Ishikawa (cell line): ENCODE measurements around the gene RAPGEF6.

Source experiments
- CEBPB ChIP-seq: IDR thresholded peaks from 2 replicates; pipeline ENCODE4 v1.6.1; 2012
- CREB1 ChIP-seq: IDR thresholded peaks from 2 replicates; pipeline ENCODE4 v1.6.1; 2012; ENCODE audit warnings: low read depth
- EP300 ChIP-seq: IDR thresholded peaks from 2 replicates; pipeline ENCODE4 v1.6.1; 2012; ENCODE audit warnings: borderline replicate concordance
- FOXM1 ChIP-seq: IDR thresholded peaks from 2 replicates; pipeline ENCODE4 v1.6.1; 2012; ENCODE audit warnings: low read depth, borderline replicate concordance
- NFIC ChIP-seq: IDR thresholded peaks from 2 replicates; pipeline ENCODE4 v1.6.1; 2012
- RAD21 ChIP-seq: IDR thresholded peaks from 2 replicates; pipeline ENCODE4 v1.6.1; 2012; ENCODE audit warnings: low read depth
- TAF1 ChIP-seq: IDR thresholded peaks from 2 replicates; pipeline ENCODE4 v1.6.1; 2012; ENCODE audit warnings: low read depth, mild to moderate bottlenecking
- TCF12 ChIP-seq: IDR thresholded peaks from 2 replicates; pipeline ENCODE4 v1.6.1; 2012; ENCODE audit warnings: low read depth
- TEAD4 ChIP-seq: IDR thresholded peaks from 2 replicates; pipeline ENCODE4 v1.6.1; 2012
- YY1 ChIP-seq: IDR thresholded peaks from 2 replicates; pipeline ENCODE4 v1.6.1; 2012; ENCODE audit warnings: low read depth
- ZBTB7A ChIP-seq: IDR thresholded peaks from 2 replicates; pipeline ENCODE4 v1.6.1; 2012; ENCODE audit warnings: low read depth
- TF ChIP-seq, protein P1 (sequence below): IDR thresholded peaks from 2 replicates; pipeline ENCODE4 v1.6.1; 2012; ENCODE audit warnings: low read depth, mild to moderate bottlenecking
- TF ChIP-seq, protein P2 (sequence below): IDR thresholded peaks from 2 replicates; pipeline ENCODE4 v1.6.1; 2012
- TF ChIP-seq, protein P3 (sequence below): IDR thresholded peaks from 2 replicates; pipeline ENCODE4 v1.6.1; 2012

DNA sequence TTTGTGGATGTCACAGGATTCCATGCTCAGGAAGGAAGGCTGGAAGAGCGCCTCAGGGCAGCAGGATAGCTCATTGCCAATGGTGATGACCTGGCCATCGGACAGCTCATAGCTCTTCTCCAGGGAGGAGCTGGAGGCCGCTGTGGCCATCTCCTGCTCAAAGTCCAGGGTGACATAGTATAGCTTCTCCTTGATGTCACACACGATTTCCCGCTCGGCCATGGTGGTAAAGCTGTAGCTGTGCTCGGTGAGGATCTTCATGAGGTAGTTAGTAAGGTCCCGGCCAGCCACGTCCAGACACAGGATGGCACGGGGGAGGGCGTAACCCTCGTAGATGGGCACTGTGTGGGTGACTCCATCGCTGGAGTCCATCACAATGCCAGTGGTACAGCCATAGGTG lies 24.3 kb upstream of the RAPGEF6 start:
- no peak for TF ChIP-seq EP300
- TF ChIP-seq, protein P1, sequence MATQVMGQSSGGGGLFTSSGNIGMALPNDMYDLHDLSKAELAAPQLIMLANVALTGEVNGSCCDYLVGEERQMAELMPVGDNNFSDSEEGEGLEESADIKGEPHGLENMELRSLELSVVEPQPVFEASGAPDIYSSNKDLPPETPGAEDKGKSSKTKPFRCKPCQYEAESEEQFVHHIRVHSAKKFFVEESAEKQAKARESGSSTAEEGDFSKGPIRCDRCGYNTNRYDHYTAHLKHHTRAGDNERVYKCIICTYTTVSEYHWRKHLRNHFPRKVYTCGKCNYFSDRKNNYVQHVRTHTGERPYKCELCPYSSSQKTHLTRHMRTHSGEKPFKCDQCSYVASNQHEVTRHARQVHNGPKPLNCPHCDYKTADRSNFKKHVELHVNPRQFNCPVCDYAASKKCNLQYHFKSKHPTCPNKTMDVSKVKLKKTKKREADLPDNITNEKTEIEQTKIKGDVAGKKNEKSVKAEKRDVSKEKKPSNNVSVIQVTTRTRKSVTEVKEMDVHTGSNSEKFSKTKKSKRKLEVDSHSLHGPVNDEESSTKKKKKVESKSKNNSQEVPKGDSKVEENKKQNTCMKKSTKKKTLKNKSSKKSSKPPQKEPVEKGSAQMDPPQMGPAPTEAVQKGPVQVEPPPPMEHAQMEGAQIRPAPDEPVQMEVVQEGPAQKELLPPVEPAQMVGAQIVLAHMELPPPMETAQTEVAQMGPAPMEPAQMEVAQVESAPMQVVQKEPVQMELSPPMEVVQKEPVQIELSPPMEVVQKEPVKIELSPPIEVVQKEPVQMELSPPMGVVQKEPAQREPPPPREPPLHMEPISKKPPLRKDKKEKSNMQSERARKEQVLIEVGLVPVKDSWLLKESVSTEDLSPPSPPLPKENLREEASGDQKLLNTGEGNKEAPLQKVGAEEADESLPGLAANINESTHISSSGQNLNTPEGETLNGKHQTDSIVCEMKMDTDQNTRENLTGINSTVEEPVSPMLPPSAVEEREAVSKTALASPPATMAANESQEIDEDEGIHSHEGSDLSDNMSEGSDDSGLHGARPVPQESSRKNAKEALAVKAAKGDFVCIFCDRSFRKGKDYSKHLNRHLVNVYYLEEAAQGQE = no peak
- no peak for TF ChIP-seq CREB1
- no peak for TF ChIP-seq CEBPB
- no peak for TF ChIP-seq TAF1
- no peak for TF ChIP-seq NFIC
- TF ChIP-seq TEAD4 = no peak
- TF ChIP-seq, protein P2, sequence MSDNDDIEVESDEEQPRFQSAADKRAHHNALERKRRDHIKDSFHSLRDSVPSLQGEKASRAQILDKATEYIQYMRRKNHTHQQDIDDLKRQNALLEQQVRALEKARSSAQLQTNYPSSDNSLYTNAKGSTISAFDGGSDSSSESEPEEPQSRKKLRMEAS = no peak
- TF ChIP-seq, protein P3, sequence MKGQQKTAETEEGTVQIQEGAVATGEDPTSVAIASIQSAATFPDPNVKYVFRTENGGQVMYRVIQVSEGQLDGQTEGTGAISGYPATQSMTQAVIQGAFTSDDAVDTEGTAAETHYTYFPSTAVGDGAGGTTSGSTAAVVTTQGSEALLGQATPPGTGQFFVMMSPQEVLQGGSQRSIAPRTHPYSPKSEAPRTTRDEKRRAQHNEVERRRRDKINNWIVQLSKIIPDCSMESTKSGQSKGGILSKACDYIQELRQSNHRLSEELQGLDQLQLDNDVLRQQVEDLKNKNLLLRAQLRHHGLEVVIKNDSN = no peak
- TF ChIP-seq RAD21 = no peak
- no peak for TF ChIP-seq YY1
- TF ChIP-seq FOXM1 = no peak
- no peak for TF ChIP-seq ZBTB7A
- TF ChIP-seq TCF12 = no peak
